Stimulated activated CD8-positive, alpha-beta memory T cell treated with anti-CD3 and anti-CD28 coated beads, Interleukin-4, amount 100 ng/mL, for 24 hours (primary cell): ENCODE data around the gene MESP1.
A peak's percentile ranks its signal among the peaks of the same experiment; 100 is the strongest.

Experiments used
- DNase-seq: peaks from one replicate; pipeline ENCODE4 v3.0.0-alpha.2; 2020; ENCODE audit warnings: low read depth

Gene MESP1

DNA sequence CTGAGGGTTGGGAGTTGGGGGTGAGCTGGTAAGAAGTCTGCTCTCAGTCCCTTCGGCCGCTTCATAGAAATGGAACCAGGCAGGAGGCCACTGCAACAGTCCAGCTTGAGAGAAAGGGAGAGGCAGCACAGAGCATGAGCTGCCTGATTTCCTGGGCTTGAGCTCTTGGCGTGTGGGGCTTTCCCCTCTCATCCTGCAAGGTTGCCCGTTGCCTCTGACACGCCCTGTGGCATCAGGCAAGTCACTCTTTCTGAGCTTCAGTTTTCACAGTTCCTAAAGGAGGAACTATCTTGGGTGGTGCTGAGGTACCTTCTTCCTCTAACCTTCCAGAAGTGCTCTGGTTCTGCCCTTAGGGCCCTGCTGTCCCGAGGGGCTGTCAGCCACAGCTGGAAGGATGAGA, 30.0 kb upstream of the MESP1 start:
- DNase-seq = no peak

DNA sequence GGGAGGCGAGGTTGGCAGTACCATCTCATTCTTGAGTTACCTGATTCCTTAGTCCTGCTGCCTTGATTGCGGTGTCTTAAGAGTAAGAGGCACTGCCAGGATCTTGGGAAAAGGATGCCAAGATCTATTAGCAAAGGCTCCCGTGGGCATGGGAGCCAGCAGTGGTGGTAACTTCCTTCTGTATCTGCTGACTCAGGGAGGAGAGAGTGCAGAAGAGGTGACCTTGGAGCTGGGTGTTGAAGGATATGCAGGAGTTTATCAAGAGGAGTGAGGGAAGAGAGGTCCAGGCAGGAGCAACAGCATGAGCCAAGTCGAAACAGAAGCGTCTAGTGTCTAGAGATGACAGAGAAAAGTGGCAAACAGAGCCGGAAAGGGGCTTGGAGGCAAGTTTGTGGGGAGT, 29.6 kb upstream of the MESP1 start:
- DNase-seq = no peak

DNA sequence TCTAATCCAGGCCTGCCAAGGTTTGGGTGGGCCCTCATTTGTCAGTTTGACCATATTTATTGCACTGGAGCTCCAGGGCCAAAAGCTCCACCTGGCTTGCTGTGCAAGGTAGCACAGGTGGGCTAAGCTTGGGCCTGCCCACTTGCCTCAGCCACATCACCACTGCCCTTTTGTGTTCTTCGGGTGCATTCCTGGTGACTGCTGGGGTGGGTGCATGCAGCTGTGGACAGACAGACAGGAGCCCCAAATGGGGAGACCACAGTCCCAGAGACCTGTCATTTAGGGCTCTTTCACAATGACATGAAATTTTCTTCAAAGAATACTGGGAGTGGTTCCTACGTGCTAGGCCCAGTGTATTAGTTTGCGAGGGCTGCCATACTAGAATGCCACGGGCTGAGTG, 27.8 kb upstream of the MESP1 start:
- no peak for DNase-seq

DNA sequence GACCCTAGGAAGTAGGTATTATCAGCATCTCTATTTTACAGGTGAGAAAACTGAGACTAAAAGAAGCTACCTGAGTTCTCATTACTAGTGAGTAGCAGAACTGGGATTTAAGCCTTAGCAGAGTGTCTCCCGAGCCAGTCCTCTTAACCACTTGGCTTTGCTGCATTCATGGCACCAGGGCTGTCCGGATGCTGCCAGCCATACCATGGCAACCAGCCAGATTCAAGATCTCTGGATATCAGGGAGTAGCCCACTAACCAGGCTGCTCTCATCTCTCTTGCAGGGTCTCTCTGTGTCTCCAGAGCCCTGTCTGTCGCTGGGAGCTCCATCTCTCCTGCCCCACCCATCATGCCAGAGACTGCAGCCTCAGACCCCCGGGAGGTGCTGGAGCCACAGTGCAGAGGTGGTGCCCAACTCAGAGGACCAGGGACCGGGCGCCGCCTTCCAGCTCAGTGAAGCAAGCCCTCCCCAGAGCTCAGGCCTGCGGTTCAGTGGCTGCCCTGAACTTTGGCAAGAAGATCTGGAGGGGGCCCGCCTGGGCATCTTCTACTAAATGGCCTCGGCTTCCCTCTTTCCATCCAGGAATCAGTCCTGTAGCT, 26.8 kb upstream of the MESP1 start:
- DNase-seq = no peak

DNA sequence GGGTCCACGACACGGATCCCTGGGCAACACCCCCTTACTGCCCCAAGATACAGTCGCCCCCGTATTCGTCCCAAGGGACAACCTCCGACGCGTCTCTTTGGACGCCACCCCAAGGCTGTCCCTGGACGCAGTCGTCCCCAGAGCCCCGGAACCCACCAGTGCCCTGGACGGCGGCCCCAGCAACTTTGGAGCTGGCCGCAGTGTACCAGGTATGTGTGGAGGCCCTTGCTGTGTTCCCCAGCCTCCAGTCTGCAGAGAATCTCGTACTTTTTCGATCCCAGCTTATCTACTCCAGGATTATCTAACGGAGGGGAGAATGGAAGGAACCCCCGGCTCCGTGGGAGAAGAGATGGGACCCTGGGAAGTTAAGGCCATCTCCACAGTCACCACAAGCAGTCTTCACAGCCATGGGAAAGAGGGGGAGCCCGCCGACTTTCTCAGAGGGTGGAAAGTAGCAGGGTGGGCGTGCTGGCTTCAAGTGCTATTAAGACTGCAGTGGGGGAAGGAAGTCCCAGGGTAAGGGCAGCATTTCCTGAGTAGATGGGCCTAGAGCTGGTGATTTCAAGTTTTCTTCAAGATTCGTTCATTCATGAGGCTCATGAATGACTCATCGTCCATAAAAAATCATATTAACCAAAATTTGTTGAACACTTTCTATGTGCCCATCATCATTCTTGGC, 26.2 kb upstream of the MESP1 start:
- DNase-seq = no peak

DNA sequence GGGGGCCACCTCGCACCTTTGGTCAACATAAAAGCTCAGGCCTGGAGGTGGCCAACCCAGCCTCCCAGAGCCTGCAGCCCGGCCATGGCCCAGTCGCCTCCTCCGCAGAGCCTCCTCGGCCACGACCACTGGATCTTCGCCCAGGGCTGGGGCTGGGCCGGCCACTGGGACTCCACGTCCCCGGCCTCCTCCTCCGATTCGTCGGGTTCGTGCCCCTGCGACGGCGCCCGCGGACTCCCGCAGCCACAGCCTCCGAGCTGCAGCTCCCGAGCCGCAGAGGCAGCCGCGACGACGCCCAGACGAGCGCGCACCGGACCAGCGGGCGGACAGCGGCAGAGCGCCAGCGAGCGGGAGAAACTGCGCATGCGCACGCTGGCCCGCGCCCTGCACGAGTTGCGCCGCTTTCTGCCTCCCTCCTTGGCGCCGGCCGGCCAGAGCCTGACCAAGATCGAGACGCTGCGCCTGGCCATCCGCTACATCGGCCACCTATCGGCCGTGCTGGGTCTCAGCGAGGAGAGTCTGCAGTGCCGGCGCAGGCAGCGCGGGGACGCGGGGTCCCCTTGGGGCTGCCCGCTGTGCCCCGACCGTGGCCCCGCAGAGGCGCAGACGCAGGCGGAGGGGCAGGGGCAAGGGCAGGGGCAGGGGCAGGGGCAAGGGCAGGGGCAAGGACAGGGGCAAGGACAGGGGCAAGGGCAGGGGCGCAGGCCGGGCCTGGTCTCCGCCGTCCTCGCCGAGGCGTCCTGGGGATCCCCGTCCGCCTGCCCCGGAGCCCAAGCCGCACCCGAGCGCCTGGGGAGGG, 25.4 kb upstream of the MESP1 start, which contains the start of gene MESP2:
Gene MESP2, plus strand, starts transcription at position 59 of the 799 bp plus-strand sequence. Its CDS starts 26 bp downstream, at position 85.
- peak; percentile 34 for DNase-seq

DNA sequence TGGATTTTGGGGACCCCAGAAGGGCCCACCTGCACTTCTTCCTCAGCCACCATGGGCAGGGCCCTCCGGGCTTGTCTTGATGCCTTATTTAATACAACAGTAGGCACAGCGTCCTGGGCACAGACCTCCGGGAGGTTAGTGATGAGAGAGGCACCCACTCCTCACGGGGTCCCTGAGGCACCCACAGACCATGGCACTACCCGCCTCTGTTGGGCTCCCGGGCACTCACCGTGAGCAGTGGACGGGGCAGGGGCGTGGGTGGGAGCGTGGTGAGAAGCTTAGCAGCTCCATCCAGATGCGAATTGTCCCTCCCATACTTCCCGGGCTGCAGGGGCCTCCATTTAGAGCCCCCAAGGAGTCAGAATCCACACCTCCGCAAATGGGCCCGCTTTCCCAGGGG, 24.8 kb upstream of the MESP1 start:
- no peak for DNase-seq

DNA sequence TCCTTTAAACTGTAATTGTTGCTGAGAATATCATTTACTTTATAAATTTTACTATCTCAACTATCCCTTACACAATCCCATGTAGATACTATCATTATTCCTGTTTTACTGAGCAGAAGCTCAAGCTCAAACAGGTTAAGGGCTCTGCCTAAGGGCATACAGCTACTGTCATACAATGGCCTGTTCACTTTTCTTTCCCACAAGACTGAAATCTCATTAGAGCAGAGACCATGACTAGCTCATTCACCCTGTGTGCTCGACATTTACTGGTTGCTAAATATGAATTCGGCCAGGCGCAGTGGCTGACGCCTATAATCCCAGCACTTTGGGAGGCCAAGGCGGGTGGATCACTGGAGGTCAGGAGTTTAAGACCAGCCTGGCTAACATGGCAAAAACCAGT, 23.4 kb upstream of the MESP1 start:
- DNase-seq = no peak

DNA sequence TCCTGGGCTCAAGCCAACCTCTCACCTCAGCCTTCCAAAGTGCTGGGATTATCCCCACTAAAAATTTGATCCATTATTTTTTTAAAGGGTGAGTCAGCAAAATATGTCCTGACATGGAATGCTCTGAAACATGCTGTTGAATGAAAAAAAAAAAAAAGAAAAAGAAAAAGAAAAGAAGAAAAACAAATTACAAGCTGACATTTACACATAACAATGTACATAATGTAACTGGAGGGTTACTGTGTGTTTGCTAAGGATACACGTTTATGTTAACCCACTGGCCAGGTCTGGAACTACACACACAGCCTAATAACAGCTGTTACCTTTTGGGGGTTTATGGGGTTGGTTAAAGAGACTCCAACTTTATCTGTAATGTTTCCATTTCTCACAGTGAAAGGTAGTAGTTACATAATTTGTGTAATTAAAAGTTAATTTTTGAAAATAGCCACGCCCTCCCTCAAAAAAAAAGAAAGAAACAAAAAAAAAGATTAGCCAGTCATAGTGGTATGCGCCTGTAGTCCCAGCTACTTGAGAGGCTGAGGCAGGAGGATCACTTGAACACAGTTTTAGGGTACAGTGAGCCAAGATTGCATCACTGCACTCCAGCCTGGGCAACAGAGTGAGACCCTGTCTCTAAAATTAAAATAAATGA, 22.0 kb upstream of the MESP1 start:
- no peak for DNase-seq

DNA sequence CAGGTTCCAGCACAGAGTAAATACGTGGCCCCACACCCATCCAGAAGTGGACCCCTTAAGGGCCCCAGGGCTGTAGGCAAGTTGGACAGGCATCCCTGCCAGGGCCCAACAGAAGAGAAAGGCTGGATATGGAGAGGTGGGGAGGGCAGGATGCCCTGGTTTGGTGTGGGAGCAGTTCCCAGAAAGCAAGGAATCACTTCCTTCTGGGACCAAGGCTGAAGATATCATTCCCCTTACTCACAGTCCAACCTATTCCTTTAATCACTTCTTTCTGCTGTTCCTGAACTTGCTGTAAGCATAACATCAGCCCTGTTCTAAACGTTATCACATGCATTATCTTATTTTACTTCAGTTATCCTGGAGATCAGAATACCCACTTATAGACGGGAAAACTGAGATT, 19.0 kb upstream of the MESP1 start:
- DNase-seq = no peak

DNA sequence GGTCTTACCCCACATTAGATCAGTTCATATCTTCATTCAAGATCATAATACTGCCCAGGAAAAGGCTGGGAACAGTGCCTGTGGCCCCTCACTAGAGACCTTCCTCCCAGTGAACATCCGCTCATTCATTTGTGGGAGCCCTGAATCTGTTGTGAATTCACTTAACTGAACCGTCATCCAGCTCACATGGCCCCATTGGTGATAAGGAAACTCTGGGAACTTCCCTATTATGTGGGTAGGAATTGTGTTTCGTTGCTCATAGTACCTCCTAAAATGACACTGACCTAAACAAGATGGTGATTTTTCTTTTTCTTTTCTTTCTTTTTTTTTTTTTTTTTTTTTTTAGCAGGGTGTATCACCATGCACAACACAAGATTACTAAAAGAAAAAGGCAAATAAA, 18.3 kb upstream of the MESP1 start:
- no peak for DNase-seq

DNA sequence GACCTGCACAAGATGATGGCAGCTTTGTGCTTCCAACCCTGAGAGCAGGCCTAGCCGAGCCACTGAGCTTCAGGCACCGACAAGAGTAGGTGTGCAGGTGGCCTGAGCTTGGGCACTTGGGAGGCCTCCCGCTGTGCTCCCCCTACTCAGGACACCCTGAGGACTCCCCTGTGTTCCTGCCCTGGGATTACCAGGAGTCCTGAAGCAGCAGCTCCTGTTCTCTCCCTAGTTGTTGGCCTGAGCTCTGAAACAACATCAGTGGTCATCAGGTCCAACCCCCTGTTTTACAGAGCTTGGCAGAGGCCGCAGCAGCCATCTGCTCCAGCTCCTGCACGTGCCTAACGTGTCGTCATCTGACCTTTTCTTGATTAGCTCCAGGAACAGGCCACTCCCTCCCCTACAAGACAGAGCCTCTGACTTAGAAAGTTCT, 17.0 kb upstream of the MESP1 start:
- DNase-seq = no peak

DNA sequence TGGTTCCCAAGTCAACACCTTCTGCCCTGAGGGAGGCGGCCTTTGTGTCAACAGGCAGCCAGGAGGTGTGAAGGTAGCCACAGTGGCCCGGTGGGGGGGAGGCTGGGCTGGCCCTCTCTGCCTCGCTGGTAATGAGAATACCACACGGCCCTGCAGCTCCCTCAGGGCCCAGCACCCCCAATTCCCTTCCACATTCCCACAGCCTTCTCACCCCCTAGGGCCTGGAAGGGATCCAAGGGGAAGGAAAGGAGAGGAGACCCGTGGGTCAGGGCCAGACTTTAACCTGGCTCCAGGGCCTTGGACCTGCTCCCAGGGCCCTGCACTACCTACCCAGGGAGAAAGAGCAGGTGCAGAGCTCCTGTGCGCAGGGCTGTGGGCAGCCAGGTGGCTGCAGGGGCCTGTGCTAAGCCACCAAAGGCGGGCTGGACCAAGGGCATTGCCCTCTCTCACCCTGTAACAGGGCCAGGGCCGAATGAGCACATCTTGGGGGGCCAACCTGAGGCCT, 16.4 kb upstream of the MESP1 start:
- DNase-seq = no peak

DNA sequence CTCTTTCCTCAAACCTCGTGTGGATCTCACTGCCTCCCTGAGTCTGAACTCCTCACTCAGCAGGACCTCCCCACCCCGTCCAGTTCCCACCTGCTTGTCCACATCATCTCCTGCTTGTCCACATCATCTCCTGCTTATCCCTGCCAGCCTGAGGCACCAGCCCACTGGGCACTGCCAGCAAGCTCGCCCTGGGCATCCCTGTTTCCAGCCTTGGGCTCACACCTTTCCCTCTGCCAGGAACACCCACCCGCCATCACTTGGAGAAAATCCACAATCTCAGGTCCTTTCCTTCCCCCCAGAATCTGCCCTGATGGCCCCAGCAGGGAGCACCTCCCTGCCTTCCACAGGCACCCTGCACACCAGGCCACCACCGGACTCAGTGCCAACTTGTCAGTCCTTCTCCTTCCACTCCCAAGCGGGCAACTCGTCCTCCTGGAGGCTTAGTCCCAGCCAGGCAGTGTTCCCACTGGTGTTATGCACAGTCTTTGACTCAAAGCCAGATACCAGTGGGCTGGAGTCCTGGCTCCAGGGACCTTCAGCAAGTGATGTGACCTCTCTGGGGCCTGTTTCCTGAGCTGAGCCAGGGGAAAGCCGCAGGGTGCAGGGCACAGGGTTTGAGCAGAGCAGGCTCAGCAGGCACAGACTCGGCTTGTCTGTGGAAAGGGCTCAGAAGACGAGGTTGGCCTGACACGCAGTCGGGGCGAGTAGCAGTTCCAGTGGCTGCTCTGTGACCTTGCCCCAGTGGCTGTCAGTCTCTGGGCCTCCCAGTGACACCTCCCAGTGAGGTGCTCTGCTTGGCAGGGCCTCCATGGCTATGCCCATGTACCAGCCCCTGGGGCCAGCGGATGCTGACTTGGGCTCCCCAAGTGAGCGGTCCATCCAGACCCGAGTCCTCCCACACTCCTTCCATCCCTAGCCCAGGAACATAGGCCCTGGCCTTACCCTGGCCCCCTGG, 15.6 kb upstream of the MESP1 start:
- no peak for DNase-seq

DNA sequence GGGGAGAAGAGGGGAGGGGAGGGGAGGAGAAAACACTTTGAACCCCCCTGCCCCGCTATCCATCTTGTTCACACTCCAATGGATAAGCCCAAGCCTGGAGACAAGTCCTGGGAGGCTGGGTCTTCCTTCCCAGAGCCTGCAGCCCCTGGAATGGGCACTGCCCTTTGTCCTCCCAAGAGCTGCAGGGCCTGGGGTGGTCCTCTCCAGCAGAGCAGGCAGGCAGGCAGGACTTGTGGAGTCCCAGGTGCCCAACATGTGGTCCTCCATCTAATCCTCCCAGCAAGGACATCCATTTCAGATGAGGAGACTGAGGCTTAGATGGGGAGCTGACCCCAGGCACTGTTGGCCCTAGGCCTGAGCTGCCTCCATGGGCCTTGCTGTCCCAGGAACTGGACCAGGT, 14.6 kb upstream of the MESP1 start:
- no peak for DNase-seq

DNA sequence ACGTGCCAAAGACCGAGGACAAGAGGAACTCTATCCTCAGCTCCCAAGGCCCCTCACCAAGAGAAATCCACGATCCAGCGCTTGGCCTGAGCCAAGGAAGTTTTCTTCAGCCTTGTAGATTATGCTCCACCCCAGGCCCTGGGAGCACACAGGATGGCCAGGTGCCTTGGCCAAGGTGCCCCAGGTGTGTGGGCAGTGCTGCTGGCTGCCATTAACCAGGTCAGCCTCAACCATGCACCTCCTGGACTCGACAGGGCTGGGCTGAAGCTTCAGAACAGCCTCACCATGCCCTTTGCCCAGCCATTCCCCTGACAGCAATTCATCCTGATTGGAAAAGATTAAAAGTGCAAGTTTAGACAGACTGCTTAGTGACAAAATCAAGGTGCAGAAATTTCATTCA, 10.9 kb upstream of the MESP1 start:
- no peak for DNase-seq

DNA sequence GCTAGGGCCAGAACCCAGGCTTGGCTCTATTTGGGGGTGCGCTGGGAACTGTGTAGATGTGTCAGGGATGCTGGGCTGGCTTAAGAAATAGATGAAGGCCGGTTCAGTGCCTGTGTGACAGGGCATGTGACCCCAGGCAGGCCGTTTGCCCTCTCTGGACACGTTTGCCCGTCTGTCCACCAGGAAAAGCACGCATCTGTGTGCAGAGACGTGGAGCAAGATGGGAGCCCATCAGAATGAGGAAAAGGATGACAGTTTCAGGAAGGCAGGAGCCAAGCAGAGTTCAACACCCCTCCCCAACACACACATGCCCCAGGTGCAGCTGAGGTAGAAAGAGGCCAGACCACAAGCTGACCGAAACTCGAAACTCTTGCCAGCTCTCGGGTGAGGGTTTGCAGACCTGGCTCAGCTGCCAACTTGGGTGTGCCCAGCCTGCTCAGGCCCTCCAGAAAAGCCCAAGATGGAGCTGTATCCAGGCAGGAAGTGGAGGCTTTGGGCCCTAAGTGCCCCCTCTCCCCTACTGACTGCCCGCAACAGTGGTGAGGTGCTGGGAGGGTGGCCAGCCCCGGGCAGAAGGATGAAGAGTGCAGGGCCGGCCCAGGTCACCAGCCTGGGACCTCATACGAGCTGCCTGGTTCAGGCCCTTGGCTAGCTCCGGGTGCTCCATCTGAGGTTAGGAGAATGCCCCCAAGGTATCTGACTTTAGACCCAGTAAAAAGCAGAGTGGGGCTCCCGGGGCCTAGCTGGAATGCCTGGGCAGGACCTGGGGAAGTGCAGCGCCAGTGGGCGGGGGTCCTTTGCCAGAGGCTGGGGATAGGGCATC, 10.2 kb upstream of the MESP1 start:
- DNase-seq = no peak

DNA sequence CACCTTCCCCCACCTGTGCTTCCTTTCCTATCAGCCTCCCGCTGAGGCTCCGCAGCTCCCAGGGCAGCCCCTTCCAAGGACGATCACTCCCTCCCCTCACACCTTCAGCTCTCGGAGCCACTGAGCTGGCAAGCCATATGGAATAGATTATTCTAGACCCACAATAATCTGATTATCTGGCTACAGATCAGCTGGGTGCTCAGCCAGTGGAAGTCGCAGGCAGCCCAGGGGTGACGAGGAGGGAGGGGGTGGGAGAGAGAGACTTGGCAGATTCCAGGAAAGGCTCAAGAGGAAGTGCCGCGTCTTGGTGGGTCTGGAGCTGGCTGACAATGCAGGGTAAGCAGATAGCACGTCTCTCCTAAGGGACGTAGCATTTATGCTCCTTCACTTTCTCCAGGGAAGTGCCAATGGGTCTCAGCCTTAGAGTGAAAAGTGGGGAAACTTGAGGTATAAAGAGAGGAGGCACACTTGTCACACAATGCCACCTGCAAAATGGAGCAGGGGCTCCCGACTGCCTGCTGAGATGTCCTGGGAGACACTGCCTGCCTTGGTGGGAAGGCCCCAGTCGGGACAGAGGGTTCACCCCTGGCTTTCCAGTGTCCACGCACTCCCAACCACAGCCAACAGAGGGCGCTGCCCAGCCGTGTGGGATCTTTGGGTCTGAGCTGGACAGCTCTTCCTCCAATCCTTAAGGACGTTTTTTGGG, 9.4 kb upstream of the MESP1 start:
- DNase-seq = peak; percentile 54

DNA sequence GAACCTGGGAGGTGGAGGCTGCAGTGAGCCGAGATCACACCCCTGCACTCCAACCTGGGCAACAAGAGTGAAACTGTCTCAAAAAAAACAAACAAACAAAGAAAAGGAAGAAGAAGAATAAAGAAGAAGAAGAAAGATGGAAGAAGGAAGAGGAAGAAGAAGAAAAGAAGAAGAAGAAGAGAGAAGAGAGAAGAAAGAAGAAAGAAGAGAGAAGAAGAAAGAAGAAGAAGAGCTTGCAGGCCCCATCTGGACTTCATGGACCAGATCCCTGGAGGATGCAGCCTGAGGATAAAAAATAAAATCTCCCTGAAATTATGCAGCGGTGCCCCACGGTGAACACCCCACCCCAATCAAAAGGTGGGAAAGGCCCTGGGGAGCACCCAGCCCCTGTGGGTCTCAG, 8.8 kb upstream of the MESP1 start:
- DNase-seq = no peak

DNA sequence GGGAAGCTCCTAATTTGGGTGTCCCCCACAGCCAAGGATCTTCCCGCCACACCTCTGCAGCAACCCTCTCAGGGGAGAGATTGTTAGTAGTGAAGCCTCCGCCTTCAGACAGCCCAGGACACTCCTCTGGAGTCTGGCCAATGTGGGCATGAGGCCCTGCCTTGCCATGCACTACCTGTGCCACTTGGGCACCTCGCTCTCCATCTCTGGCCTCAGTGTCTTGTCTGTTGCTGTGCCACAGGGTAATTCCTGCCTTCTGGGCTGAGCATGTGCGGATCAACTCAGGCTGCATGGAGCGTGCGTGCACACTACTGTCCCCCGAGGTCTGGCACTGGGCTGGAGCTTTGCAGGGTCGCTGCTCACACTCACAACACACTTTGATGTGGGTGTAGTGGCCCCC, 7.9 kb upstream of the MESP1 start:
- DNase-seq = no peak
